Measurements from ENCODE around the gene PRPF6.
A peak's percentile ranks its signal among the peaks of the same experiment; 100 is the strongest.

PRPF6 gene

DNA sequence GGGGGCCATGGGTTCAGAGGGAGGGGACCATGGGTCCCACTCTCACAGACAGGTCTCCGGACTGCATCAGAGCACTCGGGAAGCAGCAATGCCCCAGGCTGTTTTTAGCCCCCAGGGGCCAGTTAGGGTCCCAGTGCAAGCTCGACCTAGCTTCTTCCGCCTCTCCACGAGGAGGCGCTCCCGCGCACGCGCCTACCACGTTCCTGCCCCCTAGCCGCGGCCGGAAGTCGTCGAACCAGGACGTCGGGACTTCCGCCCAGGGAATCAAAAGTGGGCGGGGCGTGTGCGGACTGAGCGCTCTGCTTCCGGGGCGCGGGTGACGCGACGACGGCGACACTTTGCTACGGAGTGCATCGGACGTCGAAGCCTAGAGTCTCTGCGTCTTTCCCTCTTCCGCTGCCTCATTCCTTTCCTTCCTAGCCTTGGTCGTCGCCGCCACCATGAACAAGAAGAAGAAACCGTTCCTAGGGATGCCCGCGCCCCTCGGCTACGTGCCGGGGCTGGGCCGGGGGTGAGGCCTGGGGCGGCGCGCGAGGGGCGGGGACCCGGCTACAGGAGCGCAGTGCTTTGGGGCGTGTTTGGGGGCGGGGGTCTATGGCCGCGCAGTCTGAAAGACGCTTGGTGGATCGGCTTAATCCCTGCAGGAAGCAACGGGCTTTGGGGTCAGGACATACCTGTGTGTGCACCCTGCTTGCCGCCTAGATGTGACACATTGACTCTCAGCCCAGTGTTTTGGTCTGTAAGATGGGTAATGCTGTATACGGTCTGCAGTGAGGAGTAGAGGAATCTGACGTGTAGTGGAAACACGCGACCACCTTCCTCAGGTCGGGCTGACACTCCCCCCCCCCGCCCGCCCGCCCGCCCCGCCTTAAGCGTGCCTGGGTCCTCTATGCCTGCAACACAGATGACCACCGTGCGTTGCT lies at the start of gene PRPF6:
PRPF6 (plus strand) TSS at position 327 of the 923 bp plus-strand sequence; CDS start at position 441, 114 bp downstream.
- TF ChIP-seq CTCF (IDR thresholded peaks at IDR 0.05): peak; percentile 89

- TF ChIP-seq CTCF (IDR thresholded peaks at IDR 0.05): no peak
Observed at GRCh38 chr20:63931735-63932134, 49.2 kb upstream of the PRPF6 start.

GRCh38 chr20:63932606-63933160 lies 48.2 kb upstream of the PRPF6 start:
- TF ChIP-seq CTCF (IDR thresholded peaks at IDR 0.05): no peak

DNA sequence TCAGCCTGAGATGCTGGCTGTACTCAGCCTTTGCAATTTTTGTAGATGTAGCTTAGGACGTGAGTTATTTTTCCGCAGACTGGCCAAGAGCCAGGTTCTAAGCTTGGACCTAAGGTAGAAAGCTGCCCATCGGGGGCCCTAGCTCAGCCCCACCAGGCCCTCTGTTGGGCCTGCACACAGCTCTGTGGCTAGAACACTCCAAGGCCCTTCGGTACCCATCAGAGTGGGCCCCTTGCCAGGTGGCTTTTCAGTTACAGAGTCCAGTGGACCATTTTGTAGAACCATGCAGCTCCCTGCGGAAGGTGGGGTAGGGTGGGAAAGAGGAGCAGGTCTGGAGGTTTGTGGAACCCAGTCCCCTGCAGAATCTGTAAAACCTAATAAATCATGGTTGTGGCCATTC lies 47.3 kb upstream of the PRPF6 start:
- no peak for TF ChIP-seq CTCF (IDR thresholded peaks at IDR 0.05)

DNA sequence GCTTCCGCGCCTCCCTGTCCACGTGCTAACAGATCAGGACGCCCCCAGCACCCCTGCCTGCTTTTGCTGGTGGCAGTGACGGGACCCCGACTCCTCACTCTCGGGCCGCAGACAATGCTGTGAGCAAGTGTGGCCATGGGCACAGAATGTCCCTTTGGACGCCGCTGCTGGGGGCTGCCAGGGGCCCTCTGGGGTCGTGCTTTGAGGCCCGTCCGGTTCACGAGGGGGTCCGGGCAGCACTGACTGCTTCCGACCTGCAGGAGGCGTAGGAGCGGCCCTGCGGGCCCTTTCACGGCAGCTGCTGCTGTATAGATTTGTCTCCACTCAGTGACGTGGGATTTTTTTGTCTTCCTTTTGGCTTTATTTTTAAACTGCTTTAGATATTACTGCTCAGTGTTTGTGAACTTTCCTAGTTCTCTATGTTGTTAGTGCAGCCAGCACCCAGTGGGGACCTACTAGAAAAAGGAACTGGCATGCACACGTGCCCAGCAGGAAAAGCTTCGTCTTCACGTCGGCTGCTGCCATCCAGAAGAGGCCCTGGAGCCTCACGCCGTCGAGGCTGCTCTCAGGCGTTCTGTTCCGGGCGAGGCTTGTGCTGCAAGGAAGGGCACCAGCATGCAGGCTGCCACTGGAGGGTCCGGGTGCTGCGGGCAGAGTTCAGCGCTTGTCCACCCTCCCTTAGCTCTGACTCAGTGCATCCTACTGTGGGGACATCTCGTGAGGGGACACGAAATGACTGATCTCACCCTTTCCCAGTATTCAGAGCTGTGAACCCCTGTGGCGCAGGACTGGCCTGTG lies 46.5 kb upstream of the PRPF6 start:
- TF ChIP-seq CTCF (IDR thresholded peaks at IDR 0.05): peak; percentile 19; the same call in 1 of the 2 replicates

- TF ChIP-seq CTCF (IDR thresholded peaks at IDR 0.05): no peak
Observed at GRCh38 chr20:63935447-63935846, 45.5 kb upstream of the PRPF6 start.

DNA sequence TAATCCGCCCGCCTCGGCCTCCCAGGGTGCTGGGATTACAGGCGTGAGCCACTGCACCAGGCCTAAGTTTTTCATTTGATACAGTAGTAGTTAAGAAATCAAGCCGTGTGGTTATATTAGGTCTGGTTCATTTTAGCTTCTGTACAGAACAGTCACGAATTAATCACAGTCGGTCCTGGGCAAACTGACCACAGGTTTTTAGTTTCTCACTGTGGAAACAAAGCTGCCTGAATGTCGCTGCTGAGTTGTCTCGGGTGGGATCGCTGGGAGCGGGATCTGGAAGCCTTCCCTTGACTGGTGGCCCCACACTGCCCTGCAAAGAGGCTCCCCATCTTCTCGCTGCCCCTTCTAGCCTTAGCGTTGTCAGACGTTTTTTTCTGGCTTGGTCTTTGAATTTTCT lies 43.3 kb upstream of the PRPF6 start:
- no peak for TF ChIP-seq CTCF (IDR thresholded peaks at IDR 0.05)
